ENCODE data around the gene KANK2.
"Not testable (repeated sequence)": the region's sequence is repeated elsewhere in the genome, so short reads cannot be mapped to it uniquely, and the experiment has no call there.

KANK2 gene

GRCh38 chr19:11169896-11170678 lies 27.3 kb downstream of the KANK2 start:
- DNase-seq = no peak

GRCh38 chr19:11168568-11168967 lies 28.8 kb downstream of the KANK2 start:
- DNase-seq = no peak

DNA sequence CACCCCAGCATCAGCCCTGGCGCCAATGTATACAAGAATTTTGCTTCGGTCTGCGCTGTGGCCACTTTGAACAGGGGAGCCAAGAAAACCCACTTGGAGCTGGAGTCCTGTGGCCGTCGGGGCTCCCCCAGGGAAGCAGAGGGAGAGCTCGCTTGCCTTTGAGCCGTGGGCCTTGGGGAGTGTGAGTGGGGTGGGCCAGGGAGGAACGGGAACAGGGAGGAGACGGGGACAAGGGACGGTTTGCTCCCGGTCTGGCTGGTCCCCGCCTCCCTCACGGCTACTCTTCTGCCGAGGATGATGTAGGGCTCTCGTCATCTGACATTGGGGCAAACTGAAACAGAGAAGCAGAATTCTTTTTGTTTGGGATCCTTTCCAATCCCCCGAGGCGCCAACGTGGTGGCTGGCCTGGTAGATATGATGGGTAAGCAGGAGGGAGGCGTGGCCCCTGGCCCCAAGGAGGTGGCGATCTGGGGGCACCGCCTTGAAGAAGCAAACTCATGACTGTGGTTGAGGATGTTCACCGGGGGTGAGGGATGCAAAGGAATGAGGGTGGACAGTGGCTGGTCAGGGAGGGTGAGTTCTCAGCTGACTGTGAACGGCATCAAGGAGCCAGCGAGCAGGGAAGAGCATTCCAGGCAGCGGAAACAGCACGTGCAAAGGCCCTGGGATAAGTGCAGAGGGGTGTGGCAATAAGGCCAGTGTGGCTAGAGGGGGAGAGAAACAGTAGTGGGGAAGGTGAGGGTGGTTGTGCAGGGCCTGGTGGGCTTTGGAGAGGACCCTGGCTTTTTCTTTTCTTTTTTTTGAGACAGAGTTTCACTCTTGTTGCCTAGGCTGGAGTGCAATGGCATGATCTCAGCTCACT lies 30.8 kb downstream of the KANK2 start:
- no peak for DNase-seq

GRCh38 chr19:11165486-11166030 lies 31.8 kb downstream of the KANK2 start:
- no peak for DNase-seq

- DNase-seq = no peak
Observed at GRCh38 chr19:11164879-11165406, 32.4 kb downstream of the KANK2 start.

DNA sequence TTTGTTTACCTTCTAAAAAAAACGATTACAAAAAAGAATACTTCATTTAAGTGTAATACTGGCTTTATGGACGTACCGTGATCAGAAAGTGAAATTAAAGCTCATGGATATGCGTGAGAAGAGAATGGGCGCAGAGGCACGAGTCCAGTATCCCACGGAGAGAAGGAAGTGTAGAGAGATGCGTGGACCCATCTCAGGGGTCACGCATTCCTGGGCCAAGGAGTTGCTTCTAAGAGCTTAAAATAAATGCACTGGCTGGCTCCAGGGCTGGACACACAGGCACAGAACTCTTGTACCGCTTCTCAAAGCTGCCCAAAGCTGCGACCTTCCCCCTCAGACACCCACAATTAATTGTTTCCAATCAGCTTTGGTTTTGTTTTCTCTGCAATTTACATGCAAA lies 33.0 kb downstream of the KANK2 start:
- no peak for DNase-seq

DNA sequence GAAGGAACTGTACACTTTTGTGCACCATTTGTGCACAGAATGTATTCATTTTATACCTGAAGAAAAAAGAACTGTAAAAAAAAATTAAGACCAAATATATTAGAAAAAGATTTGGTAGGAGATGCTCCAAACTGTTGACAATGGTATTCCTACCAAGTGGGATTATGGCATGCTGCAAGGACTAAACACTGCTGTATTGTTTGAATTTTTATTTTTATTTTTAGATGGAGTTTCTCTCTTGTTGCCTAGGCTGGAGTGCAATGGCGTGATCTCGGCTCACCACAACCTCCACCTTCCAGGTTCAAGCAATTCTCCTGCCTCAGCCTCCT lies 36.9 kb downstream of the KANK2 start:
- DNase-seq = not testable (repeated sequence)

DNA sequence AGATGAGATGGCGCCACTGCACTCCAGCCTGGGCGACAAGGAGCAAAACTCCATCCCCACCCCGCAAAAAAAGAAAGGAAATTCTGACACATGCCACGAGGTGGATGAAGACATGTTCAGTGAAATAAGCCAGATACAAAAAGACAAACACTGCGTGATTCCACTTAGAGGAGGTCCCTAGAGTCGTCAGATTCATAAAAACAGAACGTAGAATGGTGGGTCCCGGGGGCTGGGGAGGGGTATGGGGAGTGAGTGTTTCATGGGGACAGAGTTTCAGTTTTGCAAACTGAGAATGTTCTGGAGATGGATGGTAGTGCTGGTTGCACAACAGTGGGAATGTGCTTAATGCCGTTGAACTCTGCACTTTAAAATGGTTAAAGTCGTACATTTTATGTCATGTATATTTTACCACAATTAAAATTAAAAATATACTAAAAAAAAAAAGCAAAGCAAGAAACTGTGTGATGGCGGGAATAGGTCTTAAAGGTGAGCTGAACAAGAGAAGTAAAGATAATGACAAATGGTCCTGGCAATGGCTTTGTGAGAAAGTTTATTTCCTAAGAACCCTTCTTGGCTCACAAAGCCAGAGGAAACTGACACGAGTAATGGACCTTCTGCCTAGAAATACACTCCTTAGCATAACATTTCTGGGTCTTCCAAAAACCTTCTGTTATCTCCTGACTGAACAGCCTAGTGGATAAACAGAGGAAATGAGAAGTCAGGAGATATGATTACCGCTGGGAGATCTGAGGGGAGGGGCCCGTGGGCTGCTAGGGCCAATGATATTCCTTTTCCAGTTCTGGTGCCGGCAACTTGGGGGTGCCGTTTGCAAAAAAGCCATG lies 37.5 kb downstream of the KANK2 start:
- DNase-seq = peak; percentile 32

GRCh38 chr19:11155373-11156120 lies 41.8 kb downstream of the KANK2 start, which contains the start of gene SPC24:
TSS of gene SPC24 (minus strand) at chr19:11155782. CDS start at chr19:11155776, 6 bp downstream.
- DNase-seq = peak; percentile 99

DNA sequence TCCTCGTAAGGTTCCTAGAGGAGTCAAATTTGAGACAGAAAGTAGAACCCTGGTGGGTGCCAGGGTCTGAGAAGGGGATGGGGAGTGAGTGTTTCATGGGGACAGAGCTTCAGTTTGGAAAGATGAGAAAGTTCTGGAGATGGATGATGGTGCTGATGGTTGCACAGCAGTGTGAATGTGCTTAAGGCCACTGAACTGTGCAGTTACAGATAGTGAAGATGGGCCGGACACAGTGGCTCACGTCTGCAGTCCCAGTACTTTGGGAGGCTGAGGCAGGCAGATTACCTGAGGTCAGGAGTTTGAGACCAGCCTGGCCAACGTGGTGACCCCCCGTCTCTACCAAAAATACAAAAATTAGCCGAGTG lies 42.7 kb downstream of the KANK2 start:
- DNase-seq = no peak

GRCh38 chr19:11152318-11153062 lies 44.9 kb downstream of the KANK2 start:
- DNase-seq = peak; percentile 32

DNA sequence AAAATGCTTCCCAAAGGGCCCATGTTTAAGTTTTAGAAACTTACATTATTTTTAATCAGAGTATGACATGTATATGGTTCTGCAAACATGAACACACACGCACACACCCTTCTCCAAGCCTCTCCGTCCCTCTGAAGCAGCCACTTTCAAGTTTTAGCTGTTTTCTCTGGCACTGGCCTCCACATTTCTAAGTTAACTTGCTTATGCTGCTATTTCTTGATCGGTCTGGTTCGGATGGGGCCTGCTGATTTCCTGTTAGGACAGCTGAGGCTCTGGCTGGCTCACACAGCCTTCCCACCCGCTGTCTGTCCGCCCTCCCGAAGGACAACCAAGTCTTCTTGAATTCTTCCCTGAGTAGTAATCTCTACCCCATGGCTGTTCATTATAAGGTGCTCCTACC lies 46.2 kb downstream of the KANK2 start:
- DNase-seq = no peak

DNA sequence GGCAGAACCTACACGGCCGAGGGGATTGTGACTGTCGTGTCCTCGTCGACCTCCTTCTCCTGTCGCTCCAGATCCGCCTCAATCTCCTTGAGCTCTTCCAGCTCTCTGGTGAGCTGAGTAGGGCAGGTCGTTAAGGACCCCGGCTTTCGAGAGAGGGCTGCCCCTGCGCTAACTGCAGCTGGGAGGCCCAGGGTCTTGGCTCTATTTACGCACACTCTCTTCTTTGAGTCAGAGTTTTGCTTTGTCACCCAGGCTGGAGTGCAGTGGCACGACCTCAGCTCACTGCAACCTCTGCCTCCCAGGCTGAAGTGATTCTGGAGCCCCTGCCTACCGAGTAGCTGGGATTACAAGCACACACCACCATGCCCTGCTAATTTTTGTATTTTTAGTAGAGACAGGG lies 49.3 kb downstream of the KANK2 start:
- no peak for DNase-seq

DNA sequence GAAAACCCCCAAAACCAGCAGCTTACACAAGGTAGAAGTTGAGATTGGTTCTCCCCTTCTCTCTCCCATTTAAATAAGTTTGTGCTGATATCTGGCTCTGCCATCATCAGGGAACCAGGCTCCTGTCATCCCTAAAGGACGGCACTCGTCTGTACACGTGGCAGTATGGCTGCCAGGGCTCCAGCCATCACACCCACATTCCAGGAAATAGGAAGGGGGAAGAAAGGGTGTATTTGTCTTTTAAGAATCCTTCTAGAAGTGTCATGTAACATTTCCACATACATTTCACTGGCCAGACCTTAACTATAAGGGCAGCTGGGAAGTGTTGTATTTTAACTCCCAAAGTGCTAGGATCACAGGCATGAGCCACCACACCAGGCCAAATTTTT lies 51.8 kb downstream of the KANK2 start:
- DNase-seq = no peak

GRCh38 chr19:11142528-11143171 lies 54.7 kb downstream of the KANK2 start:
- peak; percentile 62 for DNase-seq

DNA sequence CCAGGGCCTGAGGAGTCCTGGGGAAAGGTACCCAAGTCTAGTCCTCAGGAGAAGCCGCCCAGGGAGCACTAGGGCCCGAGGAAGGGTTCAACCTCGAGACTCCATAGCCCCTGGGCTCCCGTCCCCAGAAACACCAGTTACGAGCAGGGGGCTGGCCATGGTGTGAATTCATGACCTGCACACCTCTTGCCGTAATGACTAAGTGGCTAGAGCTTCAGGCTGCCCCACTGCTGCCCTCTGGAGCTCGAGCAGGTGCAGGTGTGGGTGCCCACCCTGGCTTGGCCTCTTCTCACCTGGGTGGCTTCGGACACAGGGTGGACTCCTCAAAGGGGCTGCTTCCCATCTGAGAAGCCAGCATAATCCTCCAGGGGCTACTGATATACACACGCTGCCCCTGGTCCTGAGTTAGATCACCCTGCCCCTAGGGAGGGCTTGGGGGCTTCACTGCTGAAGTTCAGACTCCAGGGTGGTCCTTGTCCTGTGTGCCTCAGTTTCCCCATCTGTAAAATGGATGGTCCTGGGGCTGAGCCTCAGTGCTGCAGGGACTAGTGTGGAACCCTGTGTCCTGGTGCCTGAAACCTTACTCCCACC lies 55.3 kb downstream of the KANK2 start:
- no peak for DNase-seq

DNA sequence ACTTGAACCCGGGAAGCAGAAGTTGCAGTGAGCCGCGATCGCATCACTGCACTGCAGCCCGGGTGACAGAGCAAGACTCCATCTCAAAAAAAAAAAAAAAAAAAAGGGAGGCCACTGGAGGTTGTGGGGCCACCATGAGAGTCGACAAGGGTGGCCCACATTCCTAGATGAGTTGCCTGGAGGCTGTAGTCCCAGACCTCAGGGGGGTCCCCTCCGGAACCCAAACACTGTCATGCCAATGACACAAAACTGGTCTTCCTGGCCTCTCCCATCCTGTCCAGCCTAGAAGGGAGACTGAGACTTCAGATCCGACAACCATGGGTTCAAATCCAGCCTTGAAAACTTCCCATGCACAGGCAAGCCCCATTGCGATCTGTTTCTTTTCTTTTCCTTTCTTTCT lies 56.4 kb downstream of the KANK2 start:
- DNase-seq = no peak

- peak; percentile 21 for DNase-seq
Observed at GRCh38 chr19:11140023-11140538, 57.3 kb downstream of the KANK2 start.

- peak; percentile 72 for DNase-seq
Observed at GRCh38 chr19:11138601-11139300, 58.6 kb downstream of the KANK2 start.
